NCI-H1694 (cell line): ENCODE data around the gene AP1G2.

Source experiments
- DNase-seq: peaks from one replicate; lab custom pipeline; 2025; lab: John Stamatoyannopoulos, UW

AP1G2 gene

DNA sequence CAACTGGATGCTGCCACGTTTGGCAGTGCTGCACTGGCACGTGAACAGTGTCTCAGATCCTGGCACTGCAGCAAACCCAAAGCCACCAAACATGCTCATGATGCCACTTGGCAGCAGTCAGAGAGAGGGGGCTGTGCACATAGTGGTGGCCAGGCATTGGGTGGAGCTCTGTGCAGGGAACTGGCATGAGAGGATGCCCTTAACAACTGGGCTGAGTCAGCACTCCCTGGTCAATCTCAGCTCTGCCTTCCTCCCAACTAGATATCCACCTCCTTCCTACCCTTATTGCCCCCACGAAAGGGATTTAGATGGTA lies 53.0 kb downstream of the AP1G2 start:
- DNase-seq, result peak; percentile 94

DNA sequence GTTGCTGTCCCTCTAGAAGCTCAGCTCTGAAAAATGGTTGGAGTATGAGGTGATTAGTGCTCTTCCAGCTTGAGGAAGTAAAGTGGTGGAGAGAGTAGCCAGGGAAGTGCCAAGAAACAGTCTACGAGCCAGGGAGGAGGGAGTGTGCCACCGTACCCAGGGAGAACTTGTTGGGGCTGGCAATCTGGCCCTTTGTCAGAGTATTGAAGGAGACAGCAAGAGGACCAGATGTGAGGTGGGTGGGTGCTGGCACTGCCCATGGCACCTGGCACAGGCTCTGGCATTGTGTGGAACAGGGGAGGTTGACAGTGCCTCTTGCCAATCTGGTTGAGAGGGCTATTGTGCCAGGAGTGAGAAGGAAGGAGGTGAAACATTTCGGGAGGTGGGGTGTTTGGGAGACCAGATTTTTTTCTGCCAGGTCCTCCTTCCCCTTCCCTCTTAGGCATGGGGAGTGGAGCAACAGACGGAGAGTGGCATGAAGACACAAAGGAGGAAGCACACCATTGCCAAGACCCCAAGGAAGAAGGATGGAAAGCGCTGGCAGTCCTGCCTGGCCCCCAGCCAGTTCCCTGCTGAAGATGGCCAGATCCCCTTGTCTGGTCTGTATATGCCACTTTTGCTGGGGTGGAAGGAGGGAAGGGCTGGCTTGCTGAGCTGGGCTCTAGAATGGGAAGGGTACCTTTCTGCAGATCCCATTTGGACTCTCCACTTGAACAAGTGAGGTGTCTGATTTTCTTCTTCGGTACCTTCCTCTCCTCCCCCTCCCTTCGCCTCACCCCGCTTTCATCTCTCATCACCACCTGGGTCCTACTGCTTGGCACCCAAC lies 53.6 kb downstream of the AP1G2 start:
- peak; percentile 89 for DNase-seq

GRCh38 chr14:23513005-23513817 lies 54.4 kb downstream of the AP1G2 start:
- peak; percentile 97 for DNase-seq

GRCh38 chr14:23512156-23512555 lies 55.4 kb downstream of the AP1G2 start:
- DNase-seq, result peak; percentile 93
